NB4 (cell line): ENCODE measurements around the gene PVR.

Source experiments
- POLR2A ChIP-seq: IDR thresholded peaks from 2 replicates; pipeline ENCODE4 v1.6.1; 2011; ENCODE audit warnings: mild to moderate bottlenecking; ENCODE audit not compliant: insufficient read length; ENCODE audit errors: extremely low read depth
- TF ChIP-seq, protein P1 (sequence below): IDR thresholded peaks from one replicate; pipeline ENCODE4 v1.5.1; 2012; ENCODE audit warnings: low read depth, low read length

DNA sequence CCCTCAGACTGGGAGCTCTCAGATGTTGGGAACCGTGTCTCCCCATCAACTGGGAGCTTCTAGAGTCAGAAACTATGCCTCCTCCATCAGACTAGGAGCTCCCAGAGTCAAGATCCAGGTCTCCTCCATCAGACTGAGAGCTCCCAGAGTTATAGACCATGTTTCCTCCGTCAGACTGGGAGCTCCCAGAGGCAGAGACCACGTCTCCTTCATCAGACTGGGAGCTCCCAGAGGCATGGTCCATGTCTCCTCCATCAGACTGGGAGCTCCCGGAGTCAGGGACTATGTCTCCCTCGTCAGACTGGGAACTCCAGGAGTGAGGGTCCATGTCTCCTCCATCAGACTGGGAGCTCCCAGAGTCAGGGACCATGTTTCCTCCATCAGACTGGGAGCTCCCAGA, 65.2 kb downstream of the PVR start:
- TF ChIP-seq, protein P1, sequence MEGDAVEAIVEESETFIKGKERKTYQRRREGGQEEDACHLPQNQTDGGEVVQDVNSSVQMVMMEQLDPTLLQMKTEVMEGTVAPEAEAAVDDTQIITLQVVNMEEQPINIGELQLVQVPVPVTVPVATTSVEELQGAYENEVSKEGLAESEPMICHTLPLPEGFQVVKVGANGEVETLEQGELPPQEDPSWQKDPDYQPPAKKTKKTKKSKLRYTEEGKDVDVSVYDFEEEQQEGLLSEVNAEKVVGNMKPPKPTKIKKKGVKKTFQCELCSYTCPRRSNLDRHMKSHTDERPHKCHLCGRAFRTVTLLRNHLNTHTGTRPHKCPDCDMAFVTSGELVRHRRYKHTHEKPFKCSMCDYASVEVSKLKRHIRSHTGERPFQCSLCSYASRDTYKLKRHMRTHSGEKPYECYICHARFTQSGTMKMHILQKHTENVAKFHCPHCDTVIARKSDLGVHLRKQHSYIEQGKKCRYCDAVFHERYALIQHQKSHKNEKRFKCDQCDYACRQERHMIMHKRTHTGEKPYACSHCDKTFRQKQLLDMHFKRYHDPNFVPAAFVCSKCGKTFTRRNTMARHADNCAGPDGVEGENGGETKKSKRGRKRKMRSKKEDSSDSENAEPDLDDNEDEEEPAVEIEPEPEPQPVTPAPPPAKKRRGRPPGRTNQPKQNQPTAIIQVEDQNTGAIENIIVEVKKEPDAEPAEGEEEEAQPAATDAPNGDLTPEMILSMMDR: no peak
- no peak for TF ChIP-seq POLR2A
